Left lobe of liver (tissue), 2 donors: ENCODE measurements around the gene NR2F2. TPM values are rescaled to one million over a fixed set of nuclear protein-coding genes. Genes with fewer than 3 reads are reported as not detected.

Experiments
- ATAC-seq: fragments of 200-7000 bp; cut with Tn5 transposase; one replicate; pipeline ENCODE4 v1.9.1; 2020; ENCODE audit warnings: mild to moderate bottlenecking, moderate library complexity
- DNase-seq: peaks from one replicate; pipeline ENCODE4 v3.0.0-alpha.2; 2020; ENCODE audit warnings: low spot score
- total RNA-seq: library from RNA; stranded (reverse); gene quantifications from one replicate; pipeline ENCODE4 v1.2.1, GENCODE V29; 2021
- donor health status: DM: no; HTN: no; CAD: no; lungs with moderate emphysema.
- donor health status: DM: no; HTN: yes; CAD: no.

NR2F2 gene
- total RNA-seq: 37.0 TPM

GRCh38 chr15:96330450-96331143, at the start of gene NR2F2:
TSS of gene NR2F2 (plus strand) at chr15:96330700. CDS start at chr15:96332106, 1,406 bp downstream.
- peak; percentile 97 for DNase-seq
- ATAC-seq: peak; percentile 61

- no peak for ATAC-seq
- no peak for DNase-seq
Measured at GRCh38 chr15:96285305-96285704, 45.2 kb upstream of the NR2F2 start.

- ATAC-seq (peak; percentile 38), DNase-seq (no peak)
Measured at GRCh38 chr15:96285729-96286254, 44.7 kb upstream of the NR2F2 start.

- ATAC-seq: no peak
Measured at GRCh38 chr15:96290679-96291078, 39.8 kb upstream of the NR2F2 start.

GRCh38 chr15:96292635-96293034, 37.9 kb upstream of the NR2F2 start:
- DNase-seq (no peak), ATAC-seq (no peak)

More at GRCh38 chr15:96290679-96291078, 39.8 kb upstream of the NR2F2 start:
- DNase-seq: no peak

- DNase-seq (no peak), ATAC-seq (no peak)
Measured at GRCh38 chr15:96293441-96293840, 37.1 kb upstream of the NR2F2 start.

- DNase-seq: no peak
Measured at GRCh38 chr15:96294766-96295165, 35.7 kb upstream of the NR2F2 start.

GRCh38 chr15:96296264-96296663, 34.2 kb upstream of the NR2F2 start:
- DNase-seq: no peak

More at GRCh38 chr15:96294766-96295165, 35.7 kb upstream of the NR2F2 start:
- ATAC-seq: no peak

GRCh38 chr15:96297783-96298182, 32.7 kb upstream of the NR2F2 start:
- ATAC-seq (no peak), DNase-seq (no peak)

More at GRCh38 chr15:96296264-96296663, 34.2 kb upstream of the NR2F2 start:
- ATAC-seq: no peak

GRCh38 chr15:96298217-96298616, 32.3 kb upstream of the NR2F2 start:
- DNase-seq (no peak), ATAC-seq (no peak)

GRCh38 chr15:96300836-96301235, 29.7 kb upstream of the NR2F2 start:
- DNase-seq: no peak
- ATAC-seq: no peak

- no peak for DNase-seq
- no peak for ATAC-seq
Measured at GRCh38 chr15:96303503-96304056, 26.9 kb upstream of the NR2F2 start.

- no peak for DNase-seq
- no peak for ATAC-seq
Measured at GRCh38 chr15:96304839-96305238, 25.7 kb upstream of the NR2F2 start.

- ATAC-seq (no peak), DNase-seq (no peak)
Measured at GRCh38 chr15:96306321-96306720, 24.2 kb upstream of the NR2F2 start.

- ATAC-seq: peak; percentile 54
- DNase-seq: no peak
Measured at GRCh38 chr15:96307856-96308394, 22.6 kb upstream of the NR2F2 start.

GRCh38 chr15:96309143-96309660, 21.3 kb upstream of the NR2F2 start:
- DNase-seq (no peak), ATAC-seq (no peak)

- ATAC-seq (no peak), DNase-seq (no peak)
Measured at GRCh38 chr15:96311256-96311955, 19.1 kb upstream of the NR2F2 start.

- DNase-seq (no peak), ATAC-seq (no peak)
Measured at GRCh38 chr15:96311956-96312294, 18.6 kb upstream of the NR2F2 start.

GRCh38 chr15:96312641-96313335, 17.7 kb upstream of the NR2F2 start:
- DNase-seq (no peak), ATAC-seq (no peak)

GRCh38 chr15:96314518-96314917, 16.0 kb upstream of the NR2F2 start:
- no peak for DNase-seq
- ATAC-seq: no peak

- DNase-seq (no peak), ATAC-seq (no peak)
Measured at GRCh38 chr15:96314963-96315362, 15.5 kb upstream of the NR2F2 start.
